MM.1S (cell line): ENCODE results near the gene TNK1.

Experiments used
- DNase-seq: peaks from one replicate; pipeline ENCODE4 v3.0.0-alpha.2; 2015
- H2AFZ ChIP-seq: fragments of 300-600 bp; sonication (generic); 2 replicates; pipeline ENCODE4 v1.6.0; 2016; ENCODE audit warnings: antibody characterized with exemption, low read length
- H3F3A ChIP-seq: fragments of 300-600 bp; sonication (generic); 2 replicates; pipeline ENCODE4 v1.6.1; 2016; ENCODE audit warnings: mild to moderate bottlenecking, antibody characterized with exemption, low read length, moderate library complexity, mixed read lengths; ENCODE audit not compliant: insufficient read depth
- H3K27ac ChIP-seq: fragments of 300-600 bp; sonication (generic); 2 replicates; pipeline ENCODE4 v1.5.1; 2016; ENCODE audit warnings: mild to moderate bottlenecking, low read length
- H3K27me3 ChIP-seq: fragments of 300-600 bp; sonication (generic); replicated peaks from 2 replicates; pipeline ENCODE4 v1.6.0; 2016; ENCODE audit warnings: low read length; ENCODE audit not compliant: insufficient read depth
- H3K36me3 ChIP-seq: fragments of 300-600 bp; sonication (generic); replicated peaks from 2 replicates; pipeline ENCODE4 v1.6.1; 2016; ENCODE audit warnings: mild to moderate bottlenecking, low read length, mixed read lengths; ENCODE audit not compliant: insufficient read depth
- H3K4me1 ChIP-seq: fragments of 300-600 bp; sonication (generic); 2 replicates; pipeline ENCODE4 v1.6.1; 2016; ENCODE audit warnings: low read length, mixed read lengths
- H3K4me2 ChIP-seq: fragments of 300-600 bp; sonication (generic); 2 replicates; pipeline ENCODE4 v1.6.0; 2016; ENCODE audit warnings: low read depth, low read length
- H3K4me3 ChIP-seq: fragments of 300-600 bp; sonication (generic); 2 replicates; pipeline ENCODE4 v1.5.1; 2016; ENCODE audit warnings: low read length, mixed read lengths
- H3K79me2 ChIP-seq: fragments of 300-600 bp; sonication (generic); 2 replicates; pipeline ENCODE4 v1.6.1; 2016; ENCODE audit warnings: mixed run types, low read length, mixed read lengths
- H3K9ac ChIP-seq: fragments of 300-600 bp; sonication (generic); 2 replicates; pipeline ENCODE4 v1.6.1; 2016; ENCODE audit warnings: low read length, mixed read lengths
- H3K9me2 ChIP-seq: fragments of 300-600 bp; sonication (generic); replicated peaks from 2 replicates; pipeline ENCODE4 v1.6.1; 2016; ENCODE audit warnings: mild to moderate bottlenecking, low read length, mixed read lengths; ENCODE audit not compliant: insufficient read depth
- H3K9me3 ChIP-seq: fragments of 300-600 bp; sonication (generic); replicated peaks from 2 replicates; pipeline ENCODE4 v1.6.1; 2016; ENCODE audit warnings: mild to moderate bottlenecking, low read length, mixed read lengths; ENCODE audit not compliant: insufficient read depth
- H4K20me1 ChIP-seq: fragments of 300-600 bp; sonication (generic); 2 replicates; pipeline ENCODE4 v1.6.1; 2016; ENCODE audit warnings: mild to moderate bottlenecking, low read length, moderate library complexity, mixed read lengths; ENCODE audit not compliant: insufficient read depth
- CTCF ChIP-seq: fragments of 300-600 bp; sonication (generic); IDR thresholded peaks from 2 replicates; pipeline ENCODE4 v1.5.1; 2016; ENCODE audit warnings: antibody characterized with exemption, low read length, mixed read lengths
- EZH2 ChIP-seq: fragments of 300-600 bp; sonication (generic); optimal IDR thresholded peaks from 2 replicates; pipeline ENCODE3; 2017; ENCODE audit warnings: low read depth, mild to moderate bottlenecking, antibody characterized with exemption, low read length, mixed read lengths
- EZH2phosphoT487 ChIP-seq: fragments of 300-600 bp; sonication (generic); IDR thresholded peaks from 2 replicates; pipeline ENCODE4 v1.6.1; 2018; ENCODE audit warnings: antibody characterized with exemption, low read length

Gene TNK1

GRCh38 chr17:7346761-7347614 is 33.9 kb upstream of the TNK1 start:
- H3K27ac ChIP-seq, result no peak overlapping the region
- H3K4me2 ChIP-seq, result no peak overlapping the region
- H3K27me3 ChIP-seq, result no peaks in the 10 kb centered on the region
- no peaks in the 10 kb centered on the region for H3K36me3 ChIP-seq
- peaks cover 5% of the 10 kb centered on the region; the same call in 1 of the 2 replicates for H3K4me1 ChIP-seq
- no peaks in the 10 kb centered on the region for H4K20me1 ChIP-seq
- no peaks in the 10 kb centered on the region for H3K79me2 ChIP-seq
- 0 out of 2 replicates have a peak, but pooled peaks cover 6% of the 10 kb centered on the region for H3F3A ChIP-seq
- no peaks in the 10 kb centered on the region for H3K9me2 ChIP-seq
- no peak for DNase-seq
- no peaks in the 10 kb centered on the region for H3K9me3 ChIP-seq
- H3K9ac ChIP-seq, result no peak overlapping the region
- no peak overlapping the region for H3K4me3 ChIP-seq
- TF ChIP-seq CTCF (no peak), EZH2 (no peak), EZH2phosphoT487 (no peak)
- H2AFZ ChIP-seq, result no peak overlapping the region

- no peak overlapping the region for H3K4me3 ChIP-seq
- H3K9me3 ChIP-seq, result no peaks in the 10 kb centered on the region
- H2AFZ ChIP-seq, result no peak overlapping the region
- no peaks in the 10 kb centered on the region for H3K36me3 ChIP-seq
- H3K27ac ChIP-seq, result no peak overlapping the region
- H3K79me2 ChIP-seq, result no peaks in the 10 kb centered on the region
- 0 out of 2 replicates have a peak, but pooled peaks cover 6% of the 10 kb centered on the region for H3F3A ChIP-seq
- H3K27me3 ChIP-seq, result no peaks in the 10 kb centered on the region
- TF ChIP-seq EZH2phosphoT487 (no peak), EZH2 (no peak), CTCF (no peak)
- no peaks in the 10 kb centered on the region for H4K20me1 ChIP-seq
- peaks cover 5% of the 10 kb centered on the region; the same call in 1 of the 2 replicates for H3K4me1 ChIP-seq
- DNase-seq, result no peak
- no peak overlapping the region for H3K9ac ChIP-seq
- H3K4me2 ChIP-seq, result no peak overlapping the region
- H3K9me2 ChIP-seq, result no peaks in the 10 kb centered on the region
Observed at GRCh38 chr17:7347630-7348477, 33.0 kb upstream of the TNK1 start.

GRCh38 chr17:7348478-7349242 is 32.2 kb upstream of the TNK1 start:
- Histone ChIP-seq H3K36me3 (no peaks in the 10 kb centered on the region), H3K27ac (no peak overlapping the region), H3K4me1 (peaks cover 5% of the 10 kb centered on the region; the same call in 1 of the 2 replicates), H3K4me3 (no peak overlapping the region), H3K9me2 (no peaks in the 10 kb centered on the region), H3K9ac (no peak overlapping the region), H3F3A (0 out of 2 replicates have a peak, but pooled peaks cover 6% of the 10 kb centered on the region), H3K79me2 (no peaks in the 10 kb centered on the region), H3K9me3 (no peaks in the 10 kb centered on the region), H3K4me2 (no peak overlapping the region), H4K20me1 (no peaks in the 10 kb centered on the region), H3K27me3 (no peaks in the 10 kb centered on the region), H2AFZ (no peak overlapping the region)
- TF ChIP-seq CTCF (no peak), EZH2 (no peak)
- DNase-seq, result no peak
